NCI-H446 treated with DMSO at 0.1 percent for 48 hours (cell line): Measurements from ENCODE around the gene RMI1.
"Not testable (repeated sequence)": the region's sequence is repeated elsewhere in the genome, so short reads cannot be mapped to it uniquely, and the experiment has no call there.

Source experiments
- DNase-seq: peaks from one replicate; lab custom pipeline; 2025; lab: John Stamatoyannopoulos, UW

RMI1 gene

GRCh38 chr9:84007662-84008061, 27.1 kb downstream of the RMI1 start:
- DNase-seq: no peak

DNA sequence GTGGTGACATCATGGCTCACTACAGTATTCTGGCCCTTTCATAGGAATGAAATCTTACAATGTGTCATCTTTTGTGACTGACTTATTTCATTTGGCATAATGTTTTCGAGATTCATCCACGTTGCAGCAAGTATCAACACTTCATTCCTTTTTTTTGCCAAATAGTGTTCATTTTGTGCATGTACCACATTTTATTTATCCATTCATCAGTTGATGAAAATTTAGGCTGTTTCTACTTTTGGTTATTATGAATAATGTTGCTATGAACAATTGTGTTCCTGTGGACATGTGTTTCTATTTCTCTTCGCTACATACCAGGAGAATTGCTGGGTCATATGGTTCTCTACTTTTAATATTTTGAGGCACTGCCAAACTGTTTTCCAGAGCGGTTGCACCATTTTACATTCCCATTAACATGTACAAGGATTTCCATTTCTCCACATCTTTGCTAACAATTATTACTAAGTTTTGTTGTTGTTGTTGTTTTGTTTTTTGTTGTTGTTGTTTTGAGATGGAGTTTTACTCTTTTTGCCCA, 43.5 kb downstream of the RMI1 start:
- DNase-seq: no peak

- DNase-seq: no peak
Observed at GRCh38 chr9:84027201-84027600, 46.6 kb downstream of the RMI1 start.

GRCh38 chr9:84031534-84031933, 50.9 kb downstream of the RMI1 start:
- no peak for DNase-seq

DNA sequence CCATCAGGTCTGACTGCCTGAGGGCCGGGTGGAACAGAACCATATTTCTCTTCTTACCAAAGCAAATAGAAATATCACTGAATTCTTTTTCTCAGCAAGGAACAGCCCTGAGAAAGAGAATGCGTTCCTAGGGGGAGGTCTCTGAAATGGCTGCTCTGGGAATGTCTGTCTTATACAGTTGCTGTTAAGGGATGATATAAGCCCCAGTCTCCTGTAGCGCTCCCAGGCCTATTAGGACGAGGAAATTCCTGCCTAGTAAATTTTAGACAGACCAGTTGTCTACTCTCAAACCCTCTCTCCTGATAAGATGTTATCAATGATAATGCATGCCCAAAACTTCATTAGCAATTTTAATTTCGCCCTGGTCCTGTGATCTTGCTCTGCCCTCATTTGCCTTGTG, 61.3 kb downstream of the RMI1 start:
- DNase-seq: not testable (repeated sequence)

DNA sequence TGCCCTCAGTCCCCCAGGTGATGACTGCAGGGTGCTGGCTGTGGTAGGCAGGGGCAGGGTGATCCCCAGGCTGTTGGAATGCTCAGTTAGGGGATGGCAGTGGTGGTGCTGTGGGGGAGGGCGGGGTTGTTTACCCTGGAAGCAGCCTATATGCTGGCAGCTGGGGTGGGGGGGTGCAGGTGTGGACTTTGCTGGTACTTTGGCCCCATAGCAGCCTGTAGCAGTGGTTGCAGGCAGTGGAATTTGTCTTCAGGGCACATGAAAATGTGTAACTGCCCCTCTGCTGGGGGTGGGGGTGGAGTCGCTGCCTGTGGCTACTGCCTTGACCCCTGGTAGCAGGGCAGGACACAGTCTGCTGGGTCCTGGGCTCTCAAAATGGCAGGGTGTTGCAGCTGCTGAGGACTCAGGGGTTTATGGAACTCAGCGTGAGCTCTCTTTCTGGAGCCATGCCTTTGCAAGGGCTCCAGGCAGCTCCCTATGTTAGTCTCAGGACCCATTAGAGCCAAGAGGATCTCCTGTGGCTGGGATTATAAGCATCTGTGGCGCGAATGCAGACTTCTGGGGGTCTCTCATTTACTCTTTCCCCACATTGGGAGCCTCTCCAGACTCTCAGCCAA, 65.0 kb downstream of the RMI1 start:
- no peak for DNase-seq
